Stimulated activated CD4-positive, alpha-beta T cell treated with anti-CD3 and anti-CD28 coated beads, Interleukin-2, amount 100 ng/mL, for 48 hours (primary cell): ENCODE measurements around the gene C19orf12.

Experiments used
- DNase-seq, 2 donors: peaks; one replicate each; pipeline ENCODE4 v3.0.0-alpha.2; 2020

The C19orf12 gene

GRCh38 chr19:29695765-29696564 is 19.1 kb downstream of the C19orf12 start:
- no peak for DNase-seq

GRCh38 chr19:29694669-29695627 is 20.1 kb downstream of the C19orf12 start:
- peak; percentile 77 to 85 for DNase-seq

GRCh38 chr19:29694161-29694560 is 20.9 kb downstream of the C19orf12 start:
- no peak for DNase-seq

- peak in 1 of 2 donors; percentile 51 for DNase-seq
Measured at GRCh38 chr19:29690842-29691241, 24.2 kb downstream of the C19orf12 start.

GRCh38 chr19:29687897-29688728 is 26.9 kb downstream of the C19orf12 start:
- no peak for DNase-seq

GRCh38 chr19:29687244-29687896 is 27.7 kb downstream of the C19orf12 start:
- DNase-seq: no peak

GRCh38 chr19:29686285-29686805 is 28.7 kb downstream of the C19orf12 start:
- DNase-seq: no peak

GRCh38 chr19:29685326-29685725 is 29.7 kb downstream of the C19orf12 start:
- DNase-seq: no peak

- no peak for DNase-seq
Measured at GRCh38 chr19:29683009-29683408, 32.1 kb downstream of the C19orf12 start.

- no peak for DNase-seq
Measured at GRCh38 chr19:29682236-29682895, 32.7 kb downstream of the C19orf12 start.

- DNase-seq: no peak
Measured at GRCh38 chr19:29681422-29682235, 33.4 kb downstream of the C19orf12 start.

- DNase-seq: no peak
Measured at GRCh38 chr19:29680937-29681336, 34.1 kb downstream of the C19orf12 start.

- peak; percentile 71 for DNase-seq
Measured at GRCh38 chr19:29680447-29680846, 34.6 kb downstream of the C19orf12 start.

- DNase-seq: no peak
Measured at GRCh38 chr19:29679598-29680210, 35.4 kb downstream of the C19orf12 start.

- DNase-seq: no peak
Measured at GRCh38 chr19:29678484-29679106, 36.5 kb downstream of the C19orf12 start.

- no peak for DNase-seq
Measured at GRCh38 chr19:29677001-29677817, 37.9 kb downstream of the C19orf12 start.

GRCh38 chr19:29676586-29676985 is 38.5 kb downstream of the C19orf12 start:
- no peak for DNase-seq

- DNase-seq: no peak
Measured at GRCh38 chr19:29675650-29676186, 39.3 kb downstream of the C19orf12 start.
